ENCODE data around the gene ATXN7L2. TPM values are rescaled to one million over a fixed set of nuclear protein-coding genes. Genes with fewer than 3 reads are reported as not detected.
A peak's percentile ranks its signal among the peaks of the same experiment; 100 is the strongest.

ATXN7L2 gene
- total RNA-seq, 2 donors from 2014 or later: 2.5 to 3.4 TPM

GRCh38 chr1:109513110-109513710 lies 29.5 kb downstream of the ATXN7L2 start:
- no peak for ATAC-seq
- no peak for DNase-seq
- intact Hi-C loops (cut with DNase I): no loop called here

GRCh38 chr1:109514846-109515245 lies 31.1 kb downstream of the ATXN7L2 start:
- ATAC-seq (no peak), DNase-seq (no peak)
- intact Hi-C loops (cut with DNase I): no loop called here

GRCh38 chr1:109516872-109517271 lies 33.2 kb downstream of the ATXN7L2 start:
- intact Hi-C loops (cut with DNase I): no loop called here
- ATAC-seq: no peak
- DNase-seq: no peak

DNA sequence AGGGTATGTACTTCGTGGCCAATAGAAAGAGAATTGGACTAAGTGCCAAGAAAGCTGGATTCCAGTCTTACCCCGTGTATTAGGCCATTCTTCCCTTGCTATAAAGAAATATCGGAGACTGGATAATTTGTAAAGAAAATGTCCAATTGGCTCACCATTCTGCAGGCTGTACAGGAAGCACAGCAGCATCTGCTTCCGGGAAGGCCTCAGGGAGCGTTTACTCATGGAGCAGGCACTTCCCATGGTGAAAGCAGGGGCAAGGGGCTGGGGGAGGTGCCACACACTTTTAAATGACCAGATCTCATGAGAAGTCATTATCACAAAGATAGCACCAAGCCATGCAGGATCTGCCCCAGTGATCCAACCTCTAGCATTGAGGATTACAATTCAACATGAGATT lies 33.6 kb downstream of the ATXN7L2 start:
- intact Hi-C loops (cut with DNase I): no loop called here
- DNase-seq (peak; percentile 1), ATAC-seq (no peak)

GRCh38 chr1:109521002-109521951 lies 37.6 kb downstream of the ATXN7L2 start:
- ATAC-seq (peak; percentile 18 to 53), DNase-seq (peak; percentile 13)
- intact Hi-C loops (cut with DNase I): no loop called here

GRCh38 chr1:109522026-109522425 lies 38.3 kb downstream of the ATXN7L2 start:
- intact Hi-C loops (cut with DNase I): no loop called here
- ATAC-seq (no peak), DNase-seq (no peak)

DNA sequence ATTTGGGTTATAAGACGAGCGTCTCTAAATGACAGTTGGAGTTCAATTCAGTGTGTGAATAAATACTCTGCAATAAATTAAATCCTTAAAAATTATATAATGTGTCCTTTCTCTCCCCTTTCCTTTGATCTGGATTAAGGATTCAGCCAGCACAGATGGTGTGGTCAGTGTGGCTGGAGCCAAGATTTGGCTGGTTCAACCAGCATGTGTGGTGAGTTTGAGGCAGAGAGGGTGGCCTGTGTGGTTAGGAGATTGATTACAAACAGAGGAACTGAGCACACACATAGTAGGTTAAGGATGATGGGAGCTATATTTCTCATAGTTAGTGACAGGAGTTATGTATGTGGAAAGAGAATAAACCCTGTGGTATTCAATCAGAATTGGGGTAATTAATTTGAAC lies 40.0 kb downstream of the ATXN7L2 start:
- no peak for DNase-seq
- intact Hi-C loops (cut with DNase I): no loop called here
- ATAC-seq: no peak

GRCh38 chr1:109527098-109527811 lies 43.5 kb downstream of the ATXN7L2 start:
- no peak for ATAC-seq
- intact Hi-C loops (cut with DNase I): no loop called here

GRCh38 chr1:109527846-109528695 lies 44.4 kb downstream of the ATXN7L2 start:
- ATAC-seq (no peak), DNase-seq (no peak)
- intact Hi-C loops (cut with DNase I): no loop called here

More at GRCh38 chr1:109527098-109527811, 43.5 kb downstream of the ATXN7L2 start:
- no peak for DNase-seq

- ATAC-seq (no peak), DNase-seq (no peak)
- intact Hi-C loops (cut with DNase I): no loop called here
These were observed 45.0 kb downstream of the ATXN7L2 start for GRCh38 chr1:109528712-109529111.

DNA sequence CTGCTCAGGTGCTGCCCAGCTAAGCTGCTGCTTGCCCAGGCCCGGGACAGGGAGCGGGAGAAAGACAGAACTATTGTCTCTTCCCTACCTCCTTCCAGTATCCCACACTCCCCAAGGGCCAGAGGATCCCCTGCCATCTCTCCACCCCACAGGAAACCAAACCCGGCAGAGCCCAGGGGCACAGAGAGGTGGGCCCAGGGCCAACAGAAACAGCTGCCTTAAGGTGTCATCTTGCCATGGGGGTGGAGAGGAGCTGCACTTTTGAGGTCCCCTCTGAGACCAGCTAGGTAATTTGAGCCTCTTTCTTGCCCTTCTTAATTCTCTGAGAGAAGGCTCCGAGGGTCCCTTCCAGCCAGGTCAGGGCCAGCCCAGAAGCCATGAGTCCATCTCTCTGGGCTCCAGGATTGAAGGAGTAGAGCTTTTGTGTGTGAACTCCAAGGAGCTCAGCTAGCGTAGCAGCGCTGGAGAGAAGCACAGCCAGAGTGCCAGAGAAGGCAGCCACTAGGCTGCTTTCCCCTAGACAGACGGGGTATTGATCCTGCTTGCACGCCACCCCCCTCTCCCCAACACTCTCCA lies 46.3 kb downstream of the ATXN7L2 start:
- ATAC-seq (no peak), DNase-seq (no peak)
- intact Hi-C loops (cut with DNase I): loop anchor here (2.0 to 10.0 kb wide), 4 partner anchors 31 to 265 kb away; partner anchors contain the start of gene CYB561D1 (in 1 of the 2)

DNA sequence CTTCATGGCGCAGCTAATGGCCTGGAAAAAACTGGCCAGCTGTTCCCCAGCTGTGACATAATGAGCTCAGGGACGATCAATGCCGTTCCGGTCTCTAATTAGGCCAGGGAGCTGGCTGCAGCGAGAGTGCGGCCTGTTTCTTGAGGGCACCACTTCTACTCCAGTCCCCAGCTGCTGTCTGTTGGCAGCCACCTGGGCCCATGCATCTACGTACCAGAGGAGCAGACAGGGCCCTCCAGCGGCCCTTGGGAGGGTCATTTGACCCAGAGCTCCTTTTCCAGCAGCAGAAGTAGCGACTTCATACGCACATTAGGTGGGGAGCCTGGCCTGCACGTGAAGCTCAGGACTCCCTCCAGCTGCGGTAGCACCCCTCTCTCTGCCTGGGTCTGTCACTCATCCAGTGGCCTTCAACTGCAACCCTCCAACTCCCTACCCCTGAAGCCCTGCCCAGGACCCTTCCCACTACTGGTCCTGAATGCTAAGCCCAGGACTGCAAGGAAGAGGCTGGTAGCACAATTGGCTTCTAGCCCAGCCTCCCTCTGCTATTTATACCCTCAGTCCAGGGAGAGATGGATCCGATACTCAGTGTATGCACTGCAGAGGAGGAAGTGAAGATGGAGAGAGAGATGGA lies 46.9 kb downstream of the ATXN7L2 start:
- intact Hi-C loops (cut with DNase I): loop anchor here (2.0 to 10.0 kb wide), 4 partner anchors 32 to 266 kb away; partner anchors contain the start of gene CYB561D1 (in 1 of the 2)
- DNase-seq: no peak
- ATAC-seq: no peak

DNA sequence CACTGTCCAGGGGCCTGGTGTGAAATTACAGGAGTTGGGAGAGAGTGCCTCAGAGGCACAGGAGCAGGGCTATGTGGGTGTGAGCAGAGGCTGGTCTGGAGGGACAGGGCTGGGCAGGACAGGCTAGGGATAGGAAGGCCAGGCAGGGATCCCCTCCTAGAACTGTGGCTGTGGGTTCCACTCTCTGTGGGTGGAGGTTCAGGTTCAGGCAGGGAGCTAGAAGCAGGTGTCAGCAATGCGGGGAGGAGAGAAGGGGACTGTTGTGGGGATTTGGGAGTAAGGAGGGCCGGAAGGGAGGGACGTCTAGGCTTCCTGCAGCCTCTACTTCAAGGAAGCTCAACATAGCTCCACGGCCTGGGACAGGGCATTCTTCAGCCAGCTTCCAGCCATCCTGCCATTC lies 47.7 kb downstream of the ATXN7L2 start:
- ATAC-seq: no peak
- no peak for DNase-seq
- intact Hi-C loops (cut with DNase I): loop anchor here (2.0 to 10.0 kb wide), 4 partner anchors 33 to 267 kb away; partner anchors contain the start of gene CYB561D1 (in 1 of the 2)

- intact Hi-C loops (cut with DNase I): loop anchor here (2.0 to 10.0 kb wide), 5 partner anchors 33 to 267 kb away; partner anchors contain the start of gene CYB561D1 (in 1 of the 2)
- ATAC-seq (no peak), DNase-seq (no peak)
These were observed 48.2 kb downstream of the ATXN7L2 start for GRCh38 chr1:109531826-109532364.

DNA sequence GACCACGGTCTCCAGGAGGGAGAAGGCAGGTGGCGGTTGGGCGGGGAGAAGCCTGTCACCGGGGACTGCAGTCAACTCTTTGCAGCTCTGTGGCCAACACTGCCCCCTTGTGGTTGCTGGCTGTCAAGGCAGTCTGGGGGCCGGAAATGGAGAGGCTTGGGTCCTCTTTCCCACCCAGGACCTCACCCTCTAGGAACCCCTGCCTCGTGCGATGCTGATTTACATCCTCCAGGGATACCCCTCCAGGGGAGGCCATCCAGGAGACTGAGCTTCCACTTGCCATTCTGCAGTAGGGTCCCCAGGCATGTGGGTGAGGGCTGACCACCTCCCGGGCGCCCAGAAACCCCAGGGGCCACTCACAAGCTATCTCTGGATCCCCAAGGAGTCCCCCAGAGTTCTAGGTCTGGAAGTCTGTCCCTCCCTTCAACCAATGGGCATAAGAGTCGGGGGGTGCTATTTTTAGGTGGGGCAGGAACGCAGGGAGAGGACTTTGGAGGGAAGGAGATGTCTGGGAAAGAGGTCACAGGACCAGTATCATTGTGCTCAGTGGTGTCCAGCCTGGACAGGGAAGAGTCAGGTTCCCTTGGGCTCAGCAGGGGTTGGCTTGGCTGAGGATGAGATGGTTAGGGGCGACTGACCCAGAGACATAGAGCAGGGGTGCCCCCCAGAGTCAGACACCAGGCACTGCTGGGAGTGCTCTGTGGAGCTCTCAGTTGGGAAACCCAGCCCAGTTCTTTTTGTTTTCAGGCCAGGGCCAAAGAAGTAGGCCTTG lies 48.8 kb downstream of the ATXN7L2 start:
- ATAC-seq (peak; percentile 75 to 86), DNase-seq (peak; percentile 84)
- intact Hi-C loops (cut with DNase I): loop anchor here (2.0 to 10.0 kb wide), 4 partner anchors 40 to 268 kb away; partner anchors contain the start of gene CYB561D1 (in 1 of the 2)

- intact Hi-C loops (cut with DNase I): loop anchor here (5.0 to 10.0 kb wide), 3 partner anchors 42 to 270 kb away; partner anchors contain the start of gene CYB561D1 (in 1 of the 2)
- DNase-seq (no peak), ATAC-seq (no peak)
These were observed 50.7 kb downstream of the ATXN7L2 start for GRCh38 chr1:109534307-109534858.
